CD4-positive, alpha-beta T cell treated with Interleukin-1 beta for 1 hour (primary cell): Measurements from ENCODE around the gene SEC23IP.

ENCODE experiments used
- DNase-seq, 2 donors: peaks; one replicate each; pipeline ENCODE4 v3.0.0-alpha.2; 2020 to 2022

SEC23IP gene

GRCh38 chr10:119942973-119943372 is 50.4 kb downstream of the SEC23IP start:
- DNase-seq, result no peak

- no peak for DNase-seq
These were observed 53.3 kb downstream of the SEC23IP start for GRCh38 chr10:119945805-119946204.

GRCh38 chr10:119947300-119947699 is 54.8 kb downstream of the SEC23IP start:
- DNase-seq, result no peak

- DNase-seq, result no peak
These were observed 64.9 kb downstream of the SEC23IP start for GRCh38 chr10:119957451-119957850.

- DNase-seq, result no peak
These were observed 70.3 kb downstream of the SEC23IP start for GRCh38 chr10:119962837-119963236.

- DNase-seq, result no peak
These were observed 74.5 kb downstream of the SEC23IP start for GRCh38 chr10:119967066-119967465.

GRCh38 chr10:119969609-119970008 is 77.1 kb downstream of the SEC23IP start:
- DNase-seq, result no peak

- no peak for DNase-seq
These were observed 77.6 kb downstream of the SEC23IP start for GRCh38 chr10:119970107-119970506.

- no peak for DNase-seq
These were observed 78.4 kb downstream of the SEC23IP start for GRCh38 chr10:119970963-119971362.

- DNase-seq, result no peak
These were observed 80.8 kb downstream of the SEC23IP start for GRCh38 chr10:119973281-119973680.

- DNase-seq, result no peak
These were observed 83.9 kb downstream of the SEC23IP start for GRCh38 chr10:119976421-119976820.

GRCh38 chr10:119980956-119981750 is 88.6 kb downstream of the SEC23IP start:
- no peak for DNase-seq

- no peak for DNase-seq
These were observed 89.3 kb downstream of the SEC23IP start for GRCh38 chr10:119981826-119982225.

GRCh38 chr10:119988333-119988732 is 95.8 kb downstream of the SEC23IP start:
- no peak for DNase-seq

- DNase-seq, result no peak
These were observed 97.4 kb downstream of the SEC23IP start for GRCh38 chr10:119989966-119990365.

GRCh38 chr10:119991066-119991465 is 98.5 kb downstream of the SEC23IP start:
- DNase-seq, result no peak

GRCh38 chr10:119991816-119992215 is 99.3 kb downstream of the SEC23IP start:
- no peak for DNase-seq
